Inflammatory macrophage (primary cell): ENCODE data around the gene PAN2.
"Not testable (repeated sequence)": the region's sequence is repeated elsewhere in the genome, so short reads cannot be mapped to it uniquely, and the experiment has no call there.

ENCODE experiments used
- DNase-seq, 2 donors: peaks; one replicate each; pipeline ENCODE4 v3.0.0-alpha.2; 2020 to 2022

The PAN2 gene

DNA sequence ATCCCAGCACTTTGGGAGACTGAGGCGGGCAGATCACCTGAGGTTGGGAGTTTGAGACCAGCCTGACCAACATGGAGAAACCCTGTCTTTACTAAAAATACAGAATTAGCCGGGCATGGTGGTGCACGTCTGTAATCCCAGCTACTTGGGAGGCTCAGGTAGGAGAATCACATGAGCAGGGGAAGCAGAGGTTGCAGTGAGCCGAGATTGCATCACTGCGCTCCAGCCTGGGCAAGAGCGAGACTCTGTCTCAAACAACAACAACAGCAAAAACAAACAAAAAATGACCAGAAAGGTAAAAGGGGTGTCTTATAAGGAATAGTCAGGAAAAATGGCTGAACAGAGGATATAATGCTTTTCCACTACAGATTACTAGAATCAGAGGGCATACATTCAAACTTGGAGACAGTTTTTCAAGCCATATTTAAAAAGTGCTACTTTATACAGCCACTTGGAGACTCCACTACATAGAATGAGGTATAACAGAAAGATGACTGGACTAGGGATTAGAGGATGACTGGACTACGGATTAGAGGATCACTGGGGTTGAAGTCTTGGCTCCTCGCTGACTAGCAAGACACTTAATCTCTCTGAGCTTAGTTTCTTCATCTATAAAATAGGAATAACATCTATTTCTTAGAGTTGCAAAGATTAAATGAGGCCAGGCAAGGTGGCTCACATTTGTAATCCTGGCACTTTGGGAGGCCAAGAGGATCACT is 28.8 kb downstream of the PAN2 start:
- no peak for DNase-seq

DNA sequence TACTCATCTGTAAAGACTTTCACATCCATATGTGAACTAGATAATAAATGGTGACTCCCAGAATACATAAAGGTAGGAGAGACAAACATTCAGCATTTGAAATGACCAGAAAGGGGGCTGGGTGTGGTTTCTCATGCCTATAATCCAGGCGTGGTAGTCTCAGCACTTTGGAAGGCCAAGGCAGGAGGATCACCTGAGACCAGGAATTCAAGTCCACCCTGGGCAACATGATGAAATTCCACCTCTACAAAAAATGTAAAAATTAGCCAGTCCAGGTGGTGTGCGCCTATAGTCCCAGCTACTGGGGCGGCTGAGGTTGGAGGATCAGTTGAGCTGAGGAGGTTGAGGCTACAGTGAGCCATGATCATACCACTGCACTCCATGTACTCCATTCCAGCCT is 29.5 kb downstream of the PAN2 start:
- no peak for DNase-seq

DNA sequence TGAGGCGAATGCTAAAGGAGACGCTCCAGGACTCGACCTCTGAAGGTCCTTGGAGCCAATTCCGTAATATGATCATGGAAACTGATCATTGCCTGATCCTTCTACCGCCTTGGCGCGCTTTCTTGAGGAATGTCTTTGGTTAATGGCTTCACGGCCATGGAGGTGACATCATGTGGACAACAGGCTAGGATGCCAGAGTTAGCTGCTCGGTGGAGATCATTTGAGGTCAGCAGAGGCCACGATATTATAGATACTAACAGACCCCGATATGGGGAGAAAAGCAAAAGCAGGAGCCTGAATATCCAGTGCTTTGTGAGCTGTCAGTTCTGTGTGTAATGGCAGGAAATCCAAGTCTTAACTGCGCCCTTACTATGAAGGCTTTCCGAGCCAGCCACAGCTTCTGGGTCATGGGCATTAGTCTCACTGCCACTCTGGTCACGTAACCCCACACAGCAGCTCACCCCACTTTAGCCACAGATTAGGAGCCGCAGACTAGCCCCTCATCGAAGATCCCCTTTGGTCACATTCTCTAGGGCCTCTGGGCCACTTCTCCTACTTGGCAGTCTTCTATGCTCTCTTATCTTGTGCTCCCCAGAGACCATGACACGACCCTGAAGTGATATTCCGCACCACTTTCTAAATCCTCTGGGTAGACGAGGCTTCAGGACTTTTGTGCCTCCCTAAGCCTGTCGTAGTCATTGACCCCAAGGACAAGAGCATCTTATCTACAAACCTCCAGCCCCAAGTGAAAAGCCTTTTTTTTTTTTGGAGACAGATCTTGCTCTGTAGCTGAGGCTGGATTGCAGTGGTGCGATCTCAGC is 32.9 kb downstream of the PAN2 start:
- DNase-seq: no peak

DNA sequence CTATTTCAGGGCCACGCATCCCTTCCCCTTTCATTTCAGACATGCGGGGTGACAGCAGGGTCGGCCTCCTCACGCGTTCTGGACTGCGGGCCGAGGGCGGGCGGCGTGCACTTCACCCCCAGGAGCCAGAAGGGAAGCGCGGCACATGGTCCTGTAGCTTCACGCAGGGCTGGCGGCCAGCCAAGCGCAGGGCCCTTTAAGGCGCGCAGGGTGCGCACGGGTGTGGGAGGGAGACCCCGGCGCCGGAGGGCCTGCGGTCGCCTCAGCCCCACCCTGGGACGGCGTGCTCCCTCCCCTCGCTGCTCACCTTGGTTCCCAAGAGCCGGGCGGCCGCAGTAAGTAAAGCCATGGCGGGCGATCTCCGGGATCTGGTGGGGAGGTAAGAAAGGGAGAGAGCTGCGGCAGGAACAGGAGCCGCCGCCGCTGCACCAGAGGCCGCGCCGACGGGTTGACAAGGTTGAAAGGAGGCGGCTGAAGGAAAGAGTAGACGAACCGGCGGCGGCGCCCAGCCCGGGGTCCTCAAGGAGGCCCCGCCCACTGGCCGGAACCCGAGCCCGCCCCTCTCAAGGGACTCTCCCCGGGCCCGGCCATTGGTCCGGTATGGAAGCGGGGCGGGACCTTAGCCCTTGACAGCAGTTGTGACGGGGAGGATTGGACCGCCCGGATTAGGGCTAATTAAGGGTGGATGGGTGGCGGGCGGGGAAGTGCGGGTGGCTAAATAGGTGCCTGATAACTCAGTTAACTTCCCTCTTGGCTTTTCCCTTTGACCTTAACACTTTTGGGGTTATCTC is 33.8 kb downstream of the PAN2 start, which contains the start of gene CS:
TSS of gene CS (minus strand) at position 478 of the 791 bp plus-strand sequence. CDS start at position 349, 129 bp downstream.
- DNase-seq: peak; percentile 99

DNA sequence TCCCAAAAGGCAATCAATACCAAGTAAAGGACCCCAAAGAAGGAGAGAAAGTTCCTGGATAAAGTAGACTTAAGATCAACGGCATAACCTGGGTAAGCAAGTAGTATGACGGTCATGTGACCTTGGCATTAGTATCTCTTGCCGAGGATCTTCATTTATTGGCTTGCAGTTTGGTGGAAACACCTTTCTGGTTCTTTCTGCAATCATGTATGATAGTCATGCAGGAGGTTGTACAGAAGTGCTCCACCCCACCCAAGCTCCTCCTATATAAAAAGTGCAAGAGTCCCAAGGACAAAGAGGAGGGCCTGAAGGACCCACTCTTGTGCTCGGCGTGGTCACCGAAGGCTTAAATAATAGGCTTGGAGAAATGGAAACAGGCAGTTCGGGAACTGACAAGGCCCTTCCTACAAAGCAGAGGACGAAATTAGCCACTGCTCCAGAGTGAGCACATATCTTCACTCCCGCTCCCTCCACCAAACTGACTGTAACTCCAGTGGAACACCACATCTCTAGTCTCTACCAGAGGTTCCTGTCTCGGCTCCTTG is 34.4 kb downstream of the PAN2 start:
- DNase-seq: peak in 1 of 2 donors; percentile 32

DNA sequence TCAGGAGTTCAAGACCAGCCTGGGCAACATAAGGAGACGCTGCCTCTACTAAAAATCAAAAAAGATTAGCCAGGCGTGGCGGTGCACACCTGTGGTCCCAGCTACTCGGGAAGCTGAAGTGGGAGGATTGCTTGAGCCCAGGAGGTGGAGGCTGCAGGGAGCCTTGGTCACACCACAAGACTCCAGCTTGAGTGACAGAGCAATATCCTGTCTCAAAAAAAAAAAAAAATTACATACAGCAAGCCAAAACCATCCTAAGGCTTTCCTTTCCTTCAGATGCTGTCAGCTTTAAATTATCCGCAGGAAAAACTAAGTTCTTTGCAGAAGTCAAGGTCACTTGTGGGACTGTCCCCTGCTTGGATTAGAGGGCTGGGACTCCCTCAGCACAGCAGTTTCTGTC is 35.0 kb downstream of the PAN2 start:
- no peak for DNase-seq

DNA sequence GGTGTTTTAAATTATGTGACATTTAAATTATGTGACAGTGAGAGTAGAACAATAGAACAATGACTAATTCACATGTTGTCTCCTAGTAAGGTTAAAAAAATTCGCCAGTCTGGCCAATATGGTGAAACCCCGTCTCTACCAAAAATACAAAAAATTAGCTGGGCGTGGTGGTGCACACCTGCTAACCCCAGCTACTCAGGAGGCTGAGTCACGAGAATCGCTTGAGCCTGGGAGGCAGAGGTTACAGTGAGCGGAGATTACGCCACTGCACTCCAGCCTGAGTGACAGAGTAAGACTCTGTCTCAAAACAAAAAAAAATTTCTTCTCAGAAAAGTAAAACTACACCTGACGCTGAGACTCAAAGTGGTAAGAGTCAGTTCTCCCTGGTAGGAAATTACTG is 36.4 kb downstream of the PAN2 start:
- no peak for DNase-seq

DNA sequence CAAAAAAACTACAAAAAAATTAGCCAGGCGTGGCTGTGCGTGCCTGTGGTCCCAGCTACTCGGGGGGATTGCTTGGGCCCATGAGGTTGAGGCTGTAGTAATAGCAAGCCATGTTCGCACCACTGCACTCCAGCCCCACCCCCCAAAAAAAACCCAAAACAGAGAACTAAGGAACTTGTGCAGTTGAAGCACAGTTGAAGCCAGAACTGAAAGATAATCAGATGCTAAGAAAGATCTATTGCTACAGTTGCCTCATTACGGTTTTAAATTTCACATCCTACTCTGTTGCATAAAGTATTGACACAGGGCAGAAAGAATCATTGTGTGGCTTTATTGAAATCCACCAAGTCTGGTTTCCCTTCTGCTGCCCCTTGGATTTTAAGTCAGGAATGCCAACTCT is 37.5 kb downstream of the PAN2 start:
- DNase-seq: peak; percentile 21 to 70

DNA sequence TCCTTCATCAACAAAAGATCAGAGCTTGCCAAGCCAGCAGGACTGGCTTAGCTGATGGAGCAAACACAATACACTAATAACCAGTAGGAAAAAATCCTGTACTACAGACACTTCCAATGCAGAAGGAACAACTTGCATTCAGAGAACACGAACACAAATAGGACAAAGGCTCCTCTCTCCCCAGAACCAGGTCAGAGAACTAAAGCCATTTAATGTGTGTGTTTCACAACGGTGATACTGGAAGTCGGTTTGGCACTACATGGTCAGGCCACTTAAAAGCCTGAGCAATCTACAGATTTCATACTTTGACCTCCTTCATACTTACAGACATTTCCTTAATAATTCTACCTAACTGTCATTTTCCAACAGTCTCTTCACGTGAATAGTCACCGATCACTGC is 40.0 kb downstream of the PAN2 start:
- DNase-seq: no peak

DNA sequence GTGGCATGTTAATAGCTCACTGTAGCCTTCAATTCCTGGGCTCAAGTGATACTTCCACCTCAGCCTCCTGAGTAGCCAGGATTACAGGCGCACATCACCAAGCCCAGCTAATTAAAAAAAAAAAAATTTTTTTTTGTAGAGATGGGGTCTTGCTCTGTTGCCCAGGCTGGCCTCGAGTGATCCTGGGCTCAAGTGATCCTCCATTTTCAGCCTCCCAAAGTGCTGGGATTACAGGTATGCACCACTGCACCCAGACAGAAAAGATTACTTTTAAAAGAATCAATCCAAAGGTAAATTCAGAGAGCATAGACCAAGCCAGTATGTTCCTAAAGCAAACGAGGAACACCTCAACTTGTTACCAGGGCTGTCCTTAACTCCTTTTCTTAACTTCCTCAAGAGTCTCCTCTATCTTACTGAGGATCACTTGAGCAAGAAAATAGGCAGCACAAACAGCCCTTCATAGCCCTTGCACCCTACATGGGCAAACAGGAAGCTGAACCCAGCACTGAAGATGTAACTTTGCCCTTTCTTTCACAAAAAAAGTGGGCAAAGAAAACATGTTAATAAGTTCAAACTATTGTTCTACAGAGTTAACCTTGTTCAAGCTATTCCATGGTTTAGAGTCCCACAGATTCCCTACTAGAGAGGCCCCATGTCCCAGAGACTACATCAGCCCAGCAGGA is 45.0 kb downstream of the PAN2 start:
- peak; percentile 60 to 71 for DNase-seq

DNA sequence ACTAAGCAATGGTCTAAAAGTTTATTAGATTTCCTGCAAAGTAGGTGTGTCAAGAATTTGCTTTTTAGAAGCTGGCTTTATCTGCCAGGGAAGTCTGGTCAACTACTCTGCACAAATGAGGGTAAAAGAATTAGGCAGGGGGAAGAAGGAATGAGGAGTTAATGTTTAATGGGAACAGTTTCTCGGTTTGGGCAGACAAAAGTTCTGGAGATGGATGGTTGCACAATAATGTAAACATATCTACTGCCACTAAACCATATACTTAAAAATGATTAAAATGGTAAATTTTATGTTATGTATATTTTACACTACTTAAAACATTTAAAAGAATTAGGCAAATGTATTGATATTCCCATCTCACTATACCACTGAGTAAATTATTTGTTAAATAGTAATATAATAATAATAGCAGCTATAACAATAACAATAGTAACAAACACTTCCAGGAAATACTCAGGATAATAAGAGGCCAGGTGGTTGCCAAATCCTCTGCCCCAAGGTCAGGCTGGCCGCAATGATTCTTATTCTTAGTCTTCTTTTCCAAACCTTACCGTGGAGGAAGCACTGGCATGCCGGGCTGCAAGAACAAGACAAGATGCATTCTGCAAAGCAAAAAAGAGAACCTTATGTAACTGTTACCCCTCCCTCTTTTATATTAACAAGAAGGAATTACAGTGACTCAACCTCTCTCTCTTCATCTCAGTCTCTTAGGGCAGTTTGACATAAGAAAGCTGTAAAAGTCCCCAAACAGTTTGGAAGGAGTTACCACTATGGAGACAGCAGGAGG is 47.6 kb downstream of the PAN2 start:
- no peak for DNase-seq

DNA sequence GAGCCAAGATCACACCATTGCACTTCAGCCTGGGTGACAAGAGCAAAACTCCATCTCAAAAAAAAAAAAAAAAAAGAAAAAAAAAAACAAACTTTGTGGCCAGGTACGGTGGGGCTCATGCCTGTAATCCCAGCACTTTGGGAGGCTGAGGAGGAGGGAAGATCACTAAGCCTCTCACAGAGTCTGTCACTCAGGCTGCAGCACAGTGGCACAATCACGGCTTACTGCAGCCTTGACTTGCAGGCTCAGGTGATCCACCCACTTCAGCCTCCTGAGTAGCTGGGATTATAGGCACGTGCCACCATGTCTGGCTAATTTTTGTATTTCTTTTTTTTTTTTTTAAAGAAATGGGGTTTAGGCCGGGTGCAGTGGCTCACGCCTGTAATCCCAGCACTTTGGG is 49.5 kb downstream of the PAN2 start:
- not testable (repeated sequence) for DNase-seq

DNA sequence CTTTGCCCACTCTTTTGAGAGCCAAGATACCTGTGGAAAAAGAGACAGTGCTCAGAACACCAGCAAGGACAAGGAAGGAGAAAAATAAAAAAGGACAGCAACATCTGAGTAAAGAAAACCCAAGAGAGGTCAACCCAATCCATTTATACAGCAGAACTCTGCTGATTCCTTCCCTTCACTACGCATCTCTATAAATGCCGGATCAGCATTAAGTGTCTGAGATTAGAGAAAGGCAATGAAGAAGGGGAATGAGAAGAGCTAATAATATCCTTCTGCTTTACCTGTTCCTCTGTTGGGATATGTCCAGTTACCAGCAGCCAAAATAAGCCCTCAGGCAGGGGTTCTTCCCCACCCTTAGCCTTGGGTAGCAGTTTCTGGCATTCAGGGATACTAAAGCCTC is 51.2 kb downstream of the PAN2 start:
- no peak for DNase-seq

DNA sequence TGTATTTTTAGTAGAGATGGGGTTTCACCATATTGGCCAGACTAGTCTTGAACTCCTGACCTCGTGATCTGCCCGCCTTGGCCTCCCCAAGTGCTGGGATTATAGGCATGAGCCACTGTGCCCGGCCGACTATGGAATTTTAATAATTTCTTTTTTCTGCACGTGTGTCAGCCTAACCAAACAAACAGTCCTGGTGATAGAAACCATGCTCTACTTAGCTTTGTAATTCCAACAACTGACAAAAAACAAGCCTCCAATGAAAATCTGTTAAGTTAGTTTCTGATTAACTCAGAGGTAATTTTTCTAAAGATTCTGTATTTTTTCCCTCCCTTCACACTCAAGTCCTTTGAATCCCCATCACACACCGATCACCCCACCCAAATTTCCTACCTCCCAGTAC is 51.8 kb downstream of the PAN2 start:
- no peak for DNase-seq

DNA sequence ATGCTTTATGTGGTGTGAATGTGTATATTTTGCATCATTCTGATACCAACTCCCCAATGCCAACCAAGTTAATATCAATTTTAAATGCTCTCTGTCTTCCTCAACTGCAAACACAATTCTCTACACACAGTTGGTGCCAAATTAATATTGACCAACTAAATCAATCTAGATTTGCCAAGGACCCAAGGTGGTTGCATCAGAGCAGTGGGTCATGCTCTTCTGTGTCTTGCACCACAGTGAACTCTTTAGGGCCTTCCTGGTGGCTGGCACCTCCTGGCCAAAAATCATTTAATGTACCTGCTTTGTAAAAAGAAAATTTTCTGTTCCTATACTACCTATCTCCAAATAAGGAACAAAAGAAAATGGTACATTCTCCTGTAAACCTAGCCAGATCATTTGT is 53.0 kb downstream of the PAN2 start:
- peak in 1 of 2 donors; percentile 10 for DNase-seq

DNA sequence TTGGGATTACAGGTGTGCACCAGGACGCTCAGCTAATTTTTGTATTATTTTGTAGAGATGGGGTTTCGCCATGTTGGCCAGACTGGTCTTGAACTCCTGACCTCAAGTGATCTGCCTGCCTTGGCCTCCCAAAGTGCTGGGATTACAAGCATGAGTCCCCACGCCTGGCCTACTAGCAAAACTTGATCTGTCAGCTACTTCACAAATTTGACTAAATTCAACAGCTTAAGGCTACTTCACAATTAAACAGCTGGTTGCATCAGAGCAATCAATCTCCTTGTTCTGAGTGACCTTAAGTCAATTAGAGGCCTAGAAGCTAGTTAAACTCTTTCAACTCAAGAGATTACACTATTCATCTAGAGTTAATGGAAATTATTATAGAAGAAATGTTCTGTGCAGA is 54.9 kb downstream of the PAN2 start:
- no peak for DNase-seq

DNA sequence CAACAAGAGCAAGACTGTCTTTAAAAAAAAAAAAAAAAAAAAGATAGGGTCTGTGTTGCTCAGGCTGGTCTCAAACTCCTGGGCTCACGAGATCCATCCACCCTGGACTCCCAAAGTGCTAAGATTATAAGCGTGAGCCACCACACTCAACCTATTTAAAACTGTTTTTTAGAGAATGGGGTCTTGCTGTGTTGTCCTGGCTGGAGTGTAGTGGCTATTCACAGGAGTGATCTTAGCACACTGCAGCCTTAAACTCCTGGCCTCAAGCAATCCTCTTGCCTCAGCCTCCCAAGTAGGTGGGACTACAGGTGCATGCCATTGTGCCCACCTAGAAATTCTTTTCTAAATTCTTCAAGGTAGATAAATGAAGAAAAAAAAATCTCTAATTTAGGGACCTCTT is 59.5 kb downstream of the PAN2 start:
- no peak for DNase-seq

DNA sequence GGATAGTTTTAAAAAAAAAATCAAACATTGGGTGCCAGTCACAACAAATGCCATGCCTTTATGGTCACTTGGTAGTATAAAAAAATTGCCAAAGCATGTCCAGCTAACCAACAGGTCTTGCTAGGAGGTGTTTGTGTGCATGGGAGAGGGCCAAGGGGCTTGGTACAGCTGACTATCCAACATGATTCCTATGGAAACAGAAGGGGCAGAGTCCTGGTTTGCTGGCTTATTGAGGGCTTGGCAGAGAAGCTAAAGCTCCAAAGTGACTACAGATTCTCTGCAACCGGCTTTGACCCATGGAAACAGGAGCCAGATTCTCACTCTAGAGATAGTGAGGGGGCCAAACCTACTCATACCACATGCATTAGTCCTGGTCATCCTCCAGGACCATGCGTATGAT is 61.3 kb downstream of the PAN2 start:
- DNase-seq: not testable (repeated sequence)

DNA sequence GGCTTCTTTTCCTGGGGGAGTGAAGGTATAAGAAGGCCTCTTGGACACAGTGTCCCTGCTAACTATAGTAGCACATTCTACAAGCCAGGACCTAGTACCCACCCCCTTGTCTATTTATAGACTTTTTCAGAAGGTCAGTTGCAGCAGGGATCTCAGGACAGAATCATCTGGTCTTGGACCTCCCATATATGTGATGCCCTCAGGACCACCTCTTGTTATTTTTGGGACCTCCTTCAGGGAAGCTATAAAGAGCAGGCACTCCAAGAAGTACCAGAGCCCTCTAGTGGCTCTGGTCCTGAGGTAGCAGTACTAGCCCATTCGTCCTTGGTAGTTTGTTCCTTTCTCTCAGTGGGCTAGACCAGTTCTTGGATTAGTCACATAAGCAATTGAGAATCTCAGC is 62.8 kb downstream of the PAN2 start:
- no peak for DNase-seq

DNA sequence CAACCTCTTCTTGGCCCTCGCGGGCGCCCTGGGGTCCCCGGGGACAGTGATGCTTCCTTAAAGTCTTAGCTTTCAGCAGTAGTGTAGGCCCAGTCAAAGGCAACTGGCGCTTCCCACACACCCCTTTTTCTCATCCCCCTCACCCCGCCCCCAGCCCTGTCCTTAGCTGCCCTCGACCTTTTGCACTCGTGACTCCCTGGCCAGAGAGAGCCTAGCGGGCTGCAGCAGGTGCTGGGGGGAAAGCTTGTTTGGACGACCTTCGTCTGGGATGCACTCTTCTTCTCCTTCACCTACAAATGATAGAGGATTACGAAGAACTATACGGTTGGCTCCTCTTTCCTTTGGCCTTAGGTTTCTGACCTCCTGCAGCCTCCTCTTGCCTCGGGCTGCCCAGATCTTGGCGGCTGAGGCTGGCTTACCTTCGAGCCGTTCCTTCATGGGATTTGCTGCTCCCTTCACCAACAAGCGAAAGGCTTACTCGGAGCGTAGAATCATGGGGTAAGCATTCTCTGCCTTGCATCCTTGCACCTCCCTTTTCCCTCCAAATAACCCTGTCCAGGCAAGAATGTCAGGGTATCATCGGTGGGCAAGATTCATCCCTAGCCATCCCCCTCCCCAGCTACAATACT is 66.2 kb downstream of the PAN2 start:
- DNase-seq: no peak
